T-helper 2 cell (primary cell): ENCODE measurements around the gene SLC8B1.
"Not testable (repeated sequence)": the region's sequence is repeated elsewhere in the genome, so short reads cannot be mapped to it uniquely, and the experiment has no call there.

ENCODE experiments used
- DNase-seq, 5 experiments: peaks; one replicate each; pipeline versions ENCODE4 v3.0.0 to v3.0.0-alpha.2; 2012 to 2022

The SLC8B1 gene

DNA sequence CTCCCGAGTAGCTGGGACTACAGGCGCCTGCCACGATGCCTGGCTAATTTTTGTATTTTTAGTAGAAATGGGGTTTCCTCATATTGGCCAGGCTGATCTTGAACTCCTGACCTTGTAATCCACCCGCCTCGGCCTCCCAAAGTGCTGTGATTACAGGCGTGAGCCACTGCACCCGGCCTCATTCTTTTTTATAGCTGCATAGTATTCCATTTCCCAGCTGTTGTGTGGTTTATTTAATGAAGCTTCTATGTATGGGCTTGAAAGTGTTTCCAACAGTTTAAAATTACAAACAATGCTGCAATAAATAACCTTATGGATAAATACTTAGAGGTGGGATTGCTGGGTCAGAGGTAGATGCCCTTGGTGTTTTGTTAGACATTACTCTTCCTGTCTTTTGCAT lies 19.3 kb upstream of the SLC8B1 start:
- DNase-seq = not testable (repeated sequence)

DNA sequence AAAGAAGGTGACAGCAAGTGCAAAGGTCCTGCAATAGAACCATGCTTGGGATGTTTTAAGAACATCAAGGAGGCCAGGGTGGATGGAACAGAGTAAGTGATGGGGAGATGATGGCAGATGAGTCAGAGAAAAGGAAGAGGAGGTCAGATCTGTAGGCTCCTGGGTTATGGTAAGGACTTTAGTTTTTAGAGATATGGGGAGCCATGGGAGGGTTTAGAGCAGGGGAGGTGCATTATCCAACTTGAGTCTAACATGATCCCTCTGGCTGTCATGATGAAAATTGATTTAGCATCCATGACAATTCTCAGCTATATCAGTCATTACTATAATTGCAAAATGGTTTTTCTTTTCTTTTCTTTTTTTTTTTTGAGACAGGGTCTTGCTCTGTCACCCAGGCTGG lies 16.2 kb upstream of the SLC8B1 start:
- no peak for DNase-seq

DNA sequence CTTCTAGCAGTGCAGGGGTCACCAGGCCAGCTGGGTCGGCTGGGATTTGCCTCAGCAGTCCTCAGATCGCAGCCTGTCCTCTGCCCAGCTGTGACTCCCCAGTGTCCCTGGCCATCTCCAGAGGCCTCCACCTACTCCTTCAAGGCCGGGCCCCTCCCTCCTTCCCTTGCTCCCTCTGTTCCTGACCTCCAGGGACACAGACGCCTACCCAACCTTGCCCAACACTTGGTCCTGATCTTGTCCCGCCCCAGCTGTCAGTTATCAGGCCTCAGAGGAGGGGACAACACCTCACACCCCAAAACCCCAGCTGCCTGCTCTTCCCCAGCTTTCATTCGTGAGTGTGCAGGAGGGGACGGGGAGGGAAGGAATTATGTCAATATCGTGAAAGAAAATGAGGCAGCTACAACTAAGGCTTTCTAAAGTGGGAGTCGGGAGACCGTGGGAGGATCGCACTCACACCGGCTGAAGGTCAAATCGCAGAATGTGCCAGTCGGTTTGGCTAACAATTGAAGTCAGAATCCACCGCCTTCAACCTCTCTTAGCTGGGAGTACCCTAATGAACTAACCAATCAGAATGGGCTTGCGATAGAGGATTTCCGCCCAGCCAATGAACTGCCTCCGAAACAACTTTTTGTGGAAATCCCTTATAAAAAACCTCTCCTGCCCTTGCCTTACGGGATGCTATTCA lies 14.1 kb upstream of the SLC8B1 start:
- no peak for DNase-seq

DNA sequence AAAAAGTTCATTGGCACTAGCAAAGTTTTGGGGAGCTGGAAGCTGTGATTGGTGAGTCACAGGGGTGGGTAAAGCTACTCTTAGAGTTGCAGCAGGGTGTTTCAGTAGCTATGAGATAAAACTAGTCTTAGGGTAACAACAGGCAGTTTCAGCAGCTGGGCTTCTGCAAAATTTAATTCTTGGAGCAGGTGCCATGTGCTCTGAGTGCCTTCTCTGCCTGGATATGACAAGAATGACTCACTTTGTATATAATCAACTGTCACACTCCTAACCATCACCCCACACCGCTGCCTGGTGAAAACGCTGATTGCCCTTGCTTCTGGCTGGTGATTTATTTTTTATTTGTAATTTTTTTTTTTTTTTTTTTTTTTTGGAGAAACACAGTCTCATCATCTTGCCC lies 13.0 kb upstream of the SLC8B1 start:
- DNase-seq = peak in 1 of 5 experiments; percentile 14

DNA sequence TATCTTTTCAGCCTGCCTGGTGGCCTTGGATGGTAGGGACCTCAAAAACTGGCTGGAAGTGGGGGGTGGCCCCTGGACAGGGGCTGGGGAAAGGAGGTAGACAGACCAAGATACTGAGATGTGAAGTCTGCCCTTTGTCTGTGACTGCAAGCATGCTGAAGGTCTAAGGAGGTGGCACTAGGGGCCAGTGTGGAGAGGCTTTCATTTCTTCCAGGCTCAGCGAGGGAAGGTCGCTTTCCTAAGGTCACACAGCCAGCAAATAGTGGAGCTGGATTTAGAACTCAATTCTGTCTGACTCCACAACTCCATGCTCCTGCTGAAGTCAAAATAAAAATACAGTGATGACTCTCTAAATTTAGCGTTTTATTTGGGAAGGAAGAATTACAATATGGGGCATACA lies 12.2 kb upstream of the SLC8B1 start:
- DNase-seq = no peak

DNA sequence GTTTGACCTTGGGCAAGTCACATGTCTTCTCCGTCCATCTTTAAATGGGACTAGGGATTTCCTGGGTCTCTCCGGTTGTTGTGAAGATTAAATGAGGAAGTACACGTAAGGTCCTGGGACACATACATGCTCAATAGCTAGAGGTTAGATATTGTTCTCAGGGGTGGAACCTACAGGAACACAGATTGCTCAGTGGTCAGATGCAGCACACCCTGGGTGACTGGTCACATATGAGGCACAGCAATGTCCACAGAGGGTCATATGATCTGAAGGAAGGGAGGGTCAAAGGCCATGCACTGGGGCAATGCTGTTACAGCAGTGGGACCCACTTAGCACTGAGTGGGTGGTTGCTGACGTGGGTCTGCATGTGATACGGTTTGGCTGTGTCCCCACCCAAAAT lies 11.4 kb upstream of the SLC8B1 start:
- DNase-seq = no peak

DNA sequence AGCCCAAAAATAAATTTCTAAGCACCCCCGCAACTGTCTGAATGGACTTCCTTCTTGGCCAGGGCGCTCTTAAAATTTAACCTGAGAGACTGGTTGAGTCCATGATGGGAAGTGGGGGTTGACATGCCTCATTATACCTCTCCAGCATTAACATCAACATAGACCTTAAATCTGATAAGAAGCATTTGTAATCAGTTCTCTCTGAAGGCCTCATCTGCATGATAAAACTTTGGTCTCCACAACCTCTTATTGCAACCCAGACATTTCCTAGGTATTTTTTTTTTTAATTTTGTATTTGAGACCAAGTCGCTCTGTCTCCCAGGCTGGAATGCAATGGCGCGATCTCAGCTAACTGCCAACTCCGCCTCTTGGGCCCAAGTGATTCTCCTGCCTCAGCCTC lies 10.4 kb upstream of the SLC8B1 start:
- DNase-seq = no peak

DNA sequence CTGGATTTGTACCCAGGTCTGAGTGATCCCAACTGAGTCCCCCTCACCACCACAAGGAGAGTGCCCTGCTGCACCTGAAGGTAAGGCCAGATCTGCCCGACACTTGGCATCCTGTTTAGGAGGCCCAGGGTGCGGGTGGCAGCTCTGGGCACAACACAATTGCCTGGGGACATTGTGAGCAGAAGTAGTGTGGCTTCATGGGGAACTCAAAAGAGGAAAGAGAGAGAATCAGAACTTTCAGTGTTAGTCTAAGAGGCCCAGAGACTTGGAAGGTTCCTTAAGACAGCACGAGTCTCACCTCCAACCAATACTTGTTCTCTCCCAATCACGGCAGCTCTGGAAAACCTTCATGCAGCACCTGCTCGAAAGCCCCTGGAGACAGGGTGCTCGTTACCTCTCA lies 6.6 kb upstream of the SLC8B1 start:
- no peak for DNase-seq

DNA sequence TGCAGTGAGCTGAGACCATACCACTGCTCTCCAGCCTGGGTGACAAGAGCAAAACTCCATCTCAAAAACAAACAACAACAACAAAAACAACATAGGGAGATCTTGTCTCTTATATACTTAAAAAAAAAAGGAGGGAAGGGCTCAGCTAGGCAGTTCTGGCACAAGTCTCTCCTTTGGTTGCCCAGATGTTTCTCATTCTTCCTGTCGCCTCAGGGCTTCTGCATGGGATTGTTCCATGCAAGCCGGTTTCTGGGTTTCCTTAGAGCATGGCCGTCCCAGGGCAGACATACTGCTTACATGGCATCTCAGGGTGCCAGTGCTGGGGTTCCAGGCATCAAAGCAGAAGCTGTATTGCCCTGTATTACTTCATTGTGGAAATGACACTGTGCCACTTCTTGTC lies 5.2 kb upstream of the SLC8B1 start:
- DNase-seq = no peak

DNA sequence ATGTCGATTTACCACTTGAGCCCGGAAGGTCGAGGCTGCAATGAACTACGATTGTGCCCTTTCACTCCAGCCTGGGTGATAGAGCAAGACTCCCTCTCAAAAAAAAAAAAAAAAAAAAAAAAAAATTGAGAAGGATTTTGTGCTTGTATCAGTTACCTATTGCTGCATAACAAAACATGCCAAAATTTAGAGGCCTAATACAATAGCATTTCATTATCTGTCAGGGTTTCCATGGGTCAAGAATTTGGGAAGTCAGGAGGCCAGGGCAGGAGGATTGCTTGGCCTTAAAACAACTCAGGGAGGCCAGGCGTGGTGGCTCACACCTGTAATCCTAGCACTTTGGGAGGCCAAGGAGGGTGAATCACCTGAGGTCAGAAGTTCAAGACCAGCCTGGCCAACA lies 4.6 kb upstream of the SLC8B1 start:
- no peak for DNase-seq

DNA sequence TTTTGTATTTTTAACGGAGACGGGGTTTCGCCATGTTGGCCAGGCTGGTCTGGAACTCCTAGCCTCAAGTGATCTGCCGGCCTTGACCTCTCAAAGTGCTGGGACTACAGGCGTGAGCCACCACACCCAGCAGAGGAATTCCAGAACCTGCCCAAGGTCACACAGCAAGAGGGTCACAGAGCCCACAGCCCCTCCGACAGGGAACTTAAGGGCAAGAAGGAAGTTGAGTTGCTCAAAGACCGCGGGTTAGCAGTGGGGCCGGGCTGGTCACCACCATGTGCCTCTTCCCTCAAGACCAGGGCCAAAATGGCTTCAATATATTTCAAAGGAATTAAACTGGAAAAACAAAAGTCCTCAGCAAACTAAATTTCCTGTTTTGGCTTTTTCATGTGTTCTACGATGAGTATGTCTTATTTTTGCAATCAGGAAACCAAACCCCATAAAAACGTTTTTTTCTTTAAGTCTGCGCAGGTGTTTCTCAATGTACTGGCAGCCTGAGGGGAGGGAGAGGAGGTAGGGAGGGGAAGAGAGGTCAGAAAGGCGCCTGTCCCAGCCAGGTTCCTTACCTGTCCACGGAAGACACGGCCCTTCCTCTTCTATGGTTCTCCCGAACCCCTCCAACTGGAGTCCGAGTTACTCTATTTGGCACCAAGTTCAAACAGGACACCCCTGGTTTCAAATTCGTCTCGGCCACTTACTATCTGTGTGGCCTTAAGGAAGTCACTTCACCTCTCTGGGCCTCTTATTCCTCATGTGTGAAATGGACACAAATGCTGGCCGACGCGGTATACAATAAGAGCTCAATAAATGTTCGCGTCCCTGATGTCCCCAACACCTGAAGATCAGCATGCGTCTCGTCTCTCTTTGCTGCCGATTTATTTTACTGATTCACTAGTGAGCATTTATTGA lies 778 bp downstream of the SLC8B1 start:
- DNase-seq = peak in 1 of 5 experiments; percentile 30

DNA sequence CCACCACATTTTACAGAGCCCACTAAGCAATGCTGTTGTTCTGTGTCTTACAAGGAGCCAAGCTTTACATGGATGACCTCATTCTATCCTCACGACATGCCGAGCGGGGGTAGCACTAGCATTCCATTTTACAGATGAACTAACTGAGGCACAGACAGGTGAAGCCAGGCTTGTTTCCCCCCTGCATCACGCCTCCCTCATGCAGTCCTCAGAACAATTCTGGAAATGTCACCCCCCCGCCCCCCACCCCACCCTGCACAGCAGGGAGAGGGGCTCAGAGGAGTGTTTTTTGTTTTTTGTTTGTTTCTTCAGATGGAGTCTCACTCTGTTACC lies 1.5 kb downstream of the SLC8B1 start:
- no peak for DNase-seq

DNA sequence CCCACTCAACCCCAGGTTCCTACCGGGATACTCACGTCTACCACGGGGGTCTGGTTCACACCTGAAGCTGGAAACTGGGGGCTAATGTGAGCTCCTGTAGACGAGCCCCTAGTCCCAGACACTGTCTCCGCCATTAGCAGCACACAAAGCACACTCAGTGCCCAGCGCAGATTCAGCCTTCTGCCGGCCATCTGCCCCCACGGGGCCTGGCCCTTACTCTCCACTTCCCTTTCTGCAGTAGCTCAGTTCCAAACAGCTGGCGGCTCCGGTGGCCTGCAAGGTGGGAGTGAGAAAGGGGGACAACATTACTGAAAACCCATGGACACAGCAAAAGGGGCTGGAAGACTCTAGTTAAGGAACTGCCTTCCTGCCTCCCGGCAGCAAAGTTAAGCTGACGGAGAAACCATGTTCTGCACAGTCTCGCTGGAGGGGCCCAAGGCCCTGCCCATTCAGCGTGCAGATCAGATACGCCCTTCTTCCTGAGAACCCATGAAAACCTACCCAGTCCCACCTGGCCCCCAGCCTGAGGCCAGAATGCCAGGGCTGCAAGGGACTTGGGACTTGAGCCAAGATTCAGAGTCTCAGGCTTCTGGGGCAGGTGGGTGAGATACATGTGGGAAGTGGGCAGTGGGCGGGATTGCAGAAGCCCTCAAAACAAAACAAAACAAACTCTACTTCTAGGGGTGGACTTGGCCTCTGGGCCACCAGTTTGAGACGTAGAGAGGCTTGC lies 2.1 kb downstream of the SLC8B1 start:
- DNase-seq = no peak

DNA sequence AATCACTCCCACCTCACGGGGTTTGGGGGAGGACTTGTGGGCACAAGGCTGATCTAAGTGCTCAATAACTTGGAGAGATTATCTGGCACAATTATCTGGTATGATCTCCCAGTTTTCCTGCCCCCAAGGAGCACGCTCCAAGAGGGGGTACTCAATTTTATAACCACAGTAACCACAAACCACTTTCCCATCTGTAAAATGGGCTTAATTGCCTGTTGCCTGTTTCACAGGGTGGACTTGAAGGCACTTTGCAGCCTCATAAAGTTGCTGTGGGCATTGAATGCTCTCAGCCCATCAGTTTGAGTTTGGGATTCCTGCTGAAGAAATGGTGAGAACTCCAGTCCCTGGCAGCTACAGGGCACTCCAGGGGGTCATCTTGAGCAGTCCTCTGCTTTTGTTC lies 4.4 kb downstream of the SLC8B1 start:
- DNase-seq = no peak

DNA sequence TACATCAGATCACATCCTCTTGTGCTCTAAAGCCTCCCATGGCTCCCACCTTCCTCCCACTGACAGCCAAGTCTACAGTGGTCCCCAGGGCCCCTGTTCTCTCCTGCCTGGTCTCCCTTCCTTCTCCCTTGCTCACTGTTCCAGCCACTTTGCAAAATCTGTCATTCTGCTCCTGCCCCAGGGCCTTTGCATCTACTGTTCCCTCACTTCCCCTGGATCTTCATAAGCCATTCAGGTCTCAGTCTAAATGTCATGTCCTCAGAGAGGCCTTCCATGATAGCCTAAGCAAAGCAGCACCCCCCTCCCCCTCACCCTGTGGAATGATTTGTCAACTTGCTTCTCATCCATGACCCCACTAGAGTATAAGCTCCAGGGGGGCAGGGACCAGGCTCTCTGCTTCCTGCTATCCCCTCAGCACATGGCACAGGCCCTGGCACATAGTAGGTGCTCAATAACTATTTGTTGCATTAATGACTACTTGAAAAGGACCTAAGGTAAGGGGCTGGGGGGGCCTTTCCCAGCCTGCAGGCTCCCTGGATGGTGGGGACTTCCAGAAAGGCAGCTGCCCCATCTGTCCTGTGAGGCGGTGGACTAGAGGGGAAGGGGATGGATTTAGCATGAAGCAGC lies 5.0 kb downstream of the SLC8B1 start:
- DNase-seq = no peak

DNA sequence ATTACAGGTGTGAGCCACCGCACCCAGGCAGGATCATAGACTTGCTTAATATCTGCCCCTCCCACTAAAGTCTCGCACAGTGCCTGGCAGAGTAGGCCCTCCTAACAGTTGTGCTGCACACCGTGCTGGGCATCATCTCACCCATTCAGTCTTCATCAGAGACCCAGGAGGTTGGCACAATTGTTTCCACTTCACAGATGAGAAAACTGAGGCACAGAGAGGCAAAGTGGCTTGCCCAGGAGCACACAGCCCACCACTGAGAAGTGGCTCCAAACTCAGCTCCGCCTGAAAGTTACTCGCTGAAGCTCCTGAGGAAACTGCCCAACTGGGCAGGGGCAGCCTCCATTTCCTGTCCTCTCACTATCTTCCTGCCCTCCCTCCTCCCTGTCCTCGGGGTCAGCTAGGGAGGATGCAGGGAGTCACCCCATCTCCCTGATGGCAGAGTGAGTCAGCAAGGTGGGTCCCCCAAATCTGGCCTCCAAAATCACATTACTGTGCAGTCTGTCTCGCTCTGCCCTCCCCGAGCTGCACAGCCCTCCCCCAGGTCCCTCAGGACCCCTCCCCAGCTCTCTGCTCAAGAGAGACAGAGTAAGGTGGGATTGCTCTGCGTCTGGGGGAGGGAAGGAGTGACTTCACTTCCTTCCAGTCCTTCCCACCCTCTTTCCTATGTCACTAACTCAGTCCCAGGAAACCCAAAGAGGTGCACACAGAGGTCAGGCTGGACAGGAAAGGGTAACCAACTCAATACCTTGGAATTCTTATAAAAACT lies 5.7 kb downstream of the SLC8B1 start:
- DNase-seq = no peak

DNA sequence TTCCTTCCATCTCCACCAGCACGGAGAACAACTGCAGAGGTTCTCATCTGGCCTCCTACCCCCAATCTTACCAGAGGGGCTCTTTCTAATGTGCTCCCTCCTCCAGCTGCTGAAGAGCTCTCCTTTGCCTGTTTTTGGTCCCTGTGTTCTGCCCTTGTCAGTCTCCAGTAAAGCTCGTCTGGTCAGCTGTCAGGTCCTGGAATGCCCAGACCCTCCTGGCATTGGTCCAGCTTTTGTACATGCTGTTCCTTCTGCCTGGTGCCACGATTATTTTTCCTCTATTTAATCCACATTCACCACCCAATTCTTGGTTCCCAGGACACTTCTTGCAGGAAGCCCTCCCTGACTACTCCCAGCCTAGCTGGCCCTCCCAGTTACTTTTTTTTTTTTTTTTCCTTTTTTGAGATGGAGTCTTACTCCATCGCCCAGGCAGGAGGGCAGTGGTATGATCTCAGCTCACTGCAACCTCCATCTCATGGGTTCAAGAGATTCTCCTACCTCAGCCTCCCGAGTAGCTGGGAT lies 6.5 kb downstream of the SLC8B1 start:
- no peak for DNase-seq

DNA sequence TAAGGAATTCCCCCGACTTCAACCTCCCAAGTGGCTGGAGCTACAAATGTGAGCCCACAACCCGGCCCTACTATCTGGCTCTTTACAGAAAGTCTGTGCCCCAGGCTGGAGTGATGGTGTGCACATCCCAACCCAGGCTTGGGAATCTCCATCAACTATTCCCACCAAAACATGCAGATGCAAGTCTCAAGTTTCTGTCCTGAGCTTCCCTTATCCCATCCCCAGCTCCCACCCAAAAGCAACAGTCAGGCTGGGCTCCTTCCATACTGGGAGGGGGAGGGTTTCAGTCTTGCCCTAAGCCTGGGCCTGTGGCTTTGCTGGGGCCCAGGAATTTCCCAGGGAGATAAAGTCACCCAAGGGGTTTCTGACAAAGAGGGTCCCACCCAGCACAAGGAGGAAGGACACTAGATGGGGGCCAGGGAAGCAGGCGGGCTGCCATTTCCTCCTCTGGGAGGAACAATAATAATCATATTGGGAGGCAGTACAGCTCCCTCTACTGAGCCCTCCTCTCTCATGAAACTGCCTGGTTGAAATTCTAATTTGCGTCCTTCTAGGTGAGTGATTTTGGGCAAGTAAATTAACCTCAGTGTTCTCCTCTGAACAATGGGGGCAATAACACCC lies 8.0 kb downstream of the SLC8B1 start:
- no peak for DNase-seq

DNA sequence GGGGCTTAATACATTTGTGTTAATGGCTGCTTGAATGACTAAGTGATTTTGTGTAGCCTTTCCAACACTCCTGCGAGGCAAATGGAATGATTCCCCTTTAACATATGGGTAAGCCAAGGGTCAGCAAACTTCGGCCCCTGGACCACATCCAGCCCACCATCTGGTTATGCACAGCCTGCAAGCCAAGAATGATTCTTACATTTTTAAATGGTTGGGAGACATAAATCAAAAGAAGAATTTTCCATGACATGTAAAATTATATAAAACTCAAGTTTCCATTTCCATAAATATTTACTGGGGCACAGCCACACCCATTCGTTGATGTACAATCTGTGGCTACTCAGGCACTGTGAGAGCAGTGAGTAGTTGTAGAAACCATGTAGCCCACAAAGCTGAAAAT lies 9.0 kb downstream of the SLC8B1 start:
- DNase-seq = no peak

DNA sequence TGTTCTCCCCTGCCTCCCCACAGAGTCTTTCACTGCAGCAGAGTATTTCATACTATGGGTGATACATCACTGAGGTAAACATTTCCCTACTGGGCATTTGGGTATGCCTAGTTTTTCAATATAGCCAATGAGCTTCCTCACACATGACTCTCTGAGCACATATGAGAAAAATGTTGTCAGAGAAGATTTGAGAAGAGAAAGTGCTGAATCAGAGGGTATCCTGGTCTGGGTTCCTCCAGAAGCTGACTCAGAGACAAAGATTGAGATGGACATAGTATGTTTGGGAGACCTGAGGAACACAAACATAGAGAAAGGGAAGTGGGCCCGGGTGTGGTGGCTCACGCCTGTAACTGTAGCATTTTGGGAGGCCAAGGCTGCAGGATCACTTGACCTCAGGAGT lies 12.6 kb downstream of the SLC8B1 start:
- no peak for DNase-seq

DNA sequence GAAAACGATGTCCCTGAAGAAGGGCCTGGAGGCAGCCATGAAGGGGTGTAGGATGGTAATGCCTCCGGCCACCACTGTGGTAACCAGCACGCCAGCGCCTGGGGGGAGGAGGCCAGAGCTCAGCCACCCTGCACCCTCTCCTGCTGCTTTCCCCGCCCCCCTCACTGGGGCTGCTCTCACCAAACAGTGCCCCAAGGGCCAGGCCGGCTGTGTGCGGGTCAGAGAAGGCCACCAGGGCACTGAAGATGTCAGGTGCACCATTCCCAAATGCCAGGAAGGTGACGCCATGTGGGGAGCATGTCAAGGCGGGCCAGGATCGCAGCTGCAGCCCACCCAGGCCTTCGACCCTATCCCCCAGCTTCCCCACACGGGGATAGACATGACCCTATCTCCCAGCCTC lies 14.5 kb downstream of the SLC8B1 start:
- DNase-seq = no peak
